ENCODE results near the gene GPR4. TPM values are rescaled to one million over a fixed set of nuclear protein-coding genes. Genes with fewer than 3 reads are reported as not detected.

GPR4 gene
- total RNA-seq, 1 experiment from 2014 or later: not detected

- H3K27me3 ChIP-seq (replicated peaks; ENCODE audit: insufficient read depth, low read depth, low read length, poor library complexity): no peaks in the 10 kb centered on the region
- BruUV-seq (replicated peaks): no TSS peak
- H3K36me3 ChIP-seq (ENCODE audit: insufficient read depth, low read length, poor library complexity, severe bottlenecking): peaks cover 5% of the 10 kb centered on the region
- ChIA-PET POLR2A (ENCODE audit: low non-redundant PET) (no interaction called here), CTCF (no interaction called here)
- no peaks in the 10 kb centered on the region for H3K9me3 ChIP-seq (ENCODE audit: low read depth, low read length, poor library complexity, severe bottlenecking)
- intact Hi-C loops (cut with micrococcal nuclease; ENCODE audit: unreplicated experiment): no loop called here
- H3K27ac ChIP-seq (ENCODE audit: low read depth, low read length, poor library complexity, severe bottlenecking): no peak overlapping the region
- DNase-seq (ENCODE audit: low spot score): peak; percentile 79
- H3K4me1 ChIP-seq (ENCODE audit: insufficient read depth, low read length, poor library complexity, severe bottlenecking): peaks cover 16% of the 10 kb centered on the region
- no peak overlapping the region for H3K4me3 ChIP-seq (ENCODE audit: low read depth, low read length, poor library complexity, severe bottlenecking)
- TF ChIP-seq CTCF (conservative IDR thresholded peaks at IDR 0.05; ENCODE audit: low read depth, low read length): no peak
- no peak for TF ChIP-seq EZH2 (IDR thresholded peaks at IDR 0.05; ENCODE audit: borderline replicate concordance, low read depth, low read length, poor library complexity, severe bottlenecking)
Observed at GRCh38 chr19:45613926-45614725, 12.1 kb upstream of the GPR4 start.

- H3K27me3 ChIP-seq (replicated peaks; ENCODE audit: insufficient read depth, low read depth, low read length, poor library complexity): no peaks in the 10 kb centered on the region
Observed at GRCh38 chr19:45608948-45609347, 6.9 kb upstream of the GPR4 start.

More at GRCh38 chr19:45608948-45609347, 6.9 kb upstream of the GPR4 start:
- no peaks in the 10 kb centered on the region for H3K9me3 ChIP-seq (ENCODE audit: low read depth, low read length, poor library complexity, severe bottlenecking)
- H3K4me3 ChIP-seq (ENCODE audit: low read depth, low read length, poor library complexity, severe bottlenecking): no peak overlapping the region
- no peak for TF ChIP-seq EZH2 (IDR thresholded peaks at IDR 0.05; ENCODE audit: borderline replicate concordance, low read depth, low read length, poor library complexity, severe bottlenecking)
- TF ChIP-seq CTCF (conservative IDR thresholded peaks at IDR 0.05; ENCODE audit: low read depth, low read length): no peak
- H3K27ac ChIP-seq (ENCODE audit: low read depth, low read length, poor library complexity, severe bottlenecking): no peak overlapping the region
- BruUV-seq (replicated peaks): no TSS peak
- H3K36me3 ChIP-seq (ENCODE audit: insufficient read depth, low read length, poor library complexity, severe bottlenecking): peaks cover 5% of the 10 kb centered on the region
- DNase-seq (ENCODE audit: low spot score): no peak
- ChIA-PET CTCF (interaction anchor here (0.5 kb wide), 1 partner anchor 9 kb away, joined by 3 read pairs; no protein-coding TSS in a partner anchor), POLR2A (ENCODE audit: low non-redundant PET) (no interaction called here)
- intact Hi-C loops (cut with micrococcal nuclease; ENCODE audit: unreplicated experiment): loop anchor here (5.0 kb wide), 1 partner anchor 33 kb away; no protein-coding TSS in a partner anchor
- peaks cover 10% of the 10 kb centered on the region for H3K4me1 ChIP-seq (ENCODE audit: insufficient read depth, low read length, poor library complexity, severe bottlenecking)

Data from A673 (cell line).